ENCODE measurements around the gene NUP85. TPM values are rescaled to one million over a fixed set of nuclear protein-coding genes. Genes with fewer than 3 reads are reported as not detected.
"Not testable (repeated sequence)": the region's sequence is repeated elsewhere in the genome, so short reads cannot be mapped to it uniquely, and the experiment has no call there.

The NUP85 gene
- total RNA-seq, 2 experiments from 2014 or later: 141 to 151 TPM

DNA sequence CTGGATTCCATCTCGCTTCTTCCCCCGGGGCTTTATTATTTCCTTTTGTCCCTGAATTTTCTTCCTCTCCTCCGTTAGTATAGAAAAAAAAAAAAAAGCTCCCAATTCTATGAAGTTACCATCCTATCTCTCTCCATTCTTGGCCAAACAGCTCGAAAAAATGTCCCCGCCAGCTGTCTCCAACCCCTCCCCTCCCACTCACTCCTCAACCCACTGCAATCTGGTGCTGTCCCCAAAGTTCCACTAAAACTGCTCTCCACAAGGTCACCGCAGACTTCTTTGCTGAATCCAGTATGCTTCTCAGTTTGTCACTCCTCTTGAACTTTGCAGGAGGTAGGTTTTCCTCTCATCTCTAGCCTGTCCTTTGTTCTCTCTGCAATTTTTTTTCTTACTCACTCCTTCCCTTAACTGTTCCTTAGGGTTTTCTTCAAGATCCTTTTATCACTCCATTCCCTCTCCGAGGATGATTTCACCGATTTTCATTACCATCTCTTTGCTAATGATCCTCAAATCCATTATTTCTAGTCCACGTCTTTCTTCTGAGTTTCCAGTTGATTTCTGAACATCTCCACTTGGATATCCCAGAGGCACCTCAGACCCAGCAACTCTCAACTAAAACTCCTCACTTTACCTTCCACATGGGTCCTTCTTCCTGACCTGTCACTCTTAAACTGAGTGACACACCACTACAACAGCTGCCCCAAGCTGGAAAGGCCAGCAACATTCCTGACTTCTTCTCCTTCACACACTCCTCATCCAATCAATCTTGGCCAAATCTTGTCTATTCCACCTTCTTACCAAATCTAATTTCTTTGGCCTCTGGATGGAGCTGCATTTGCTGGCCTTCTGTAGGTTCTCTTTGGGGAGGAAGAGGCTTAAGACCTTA is 21.2 kb upstream of the NUP85 start:
- POLR2A ChIA-PET: interaction anchor here (0.6 to 2.1 kb wide), 5 partner anchors 30 to 160 kb away, joined by 3 to 7 read pairs (median 3); partner anchors contain the start of genes ARMC7 and JPT1
- CTCF ChIA-PET: interaction anchor here (0.6 to 2.6 kb wide), 10 partner anchors 8 to 569 kb away, joined by 3 to 11 read pairs (median 4); no protein-coding TSS in a partner anchor

DNA sequence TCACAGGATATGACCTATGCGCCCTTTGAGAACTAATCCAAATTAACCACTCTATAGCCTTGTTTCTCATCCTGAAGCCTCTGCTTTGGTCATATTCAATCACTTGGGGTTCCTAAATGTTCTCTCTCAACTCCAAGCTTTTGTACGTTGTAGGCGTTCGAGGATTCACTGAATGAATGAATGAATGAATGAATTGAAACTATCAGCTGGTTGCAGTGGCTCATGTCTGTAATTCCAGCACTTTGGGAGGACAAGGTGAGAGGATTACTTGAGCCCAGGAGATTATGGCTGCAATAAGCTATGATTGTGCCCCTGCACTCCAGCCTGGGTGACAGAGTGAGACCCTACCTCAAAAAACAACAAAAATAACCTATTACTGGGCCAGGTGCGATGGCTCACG is 16.9 kb upstream of the NUP85 start:
- POLR2A ChIA-PET: no interaction called here

DNA sequence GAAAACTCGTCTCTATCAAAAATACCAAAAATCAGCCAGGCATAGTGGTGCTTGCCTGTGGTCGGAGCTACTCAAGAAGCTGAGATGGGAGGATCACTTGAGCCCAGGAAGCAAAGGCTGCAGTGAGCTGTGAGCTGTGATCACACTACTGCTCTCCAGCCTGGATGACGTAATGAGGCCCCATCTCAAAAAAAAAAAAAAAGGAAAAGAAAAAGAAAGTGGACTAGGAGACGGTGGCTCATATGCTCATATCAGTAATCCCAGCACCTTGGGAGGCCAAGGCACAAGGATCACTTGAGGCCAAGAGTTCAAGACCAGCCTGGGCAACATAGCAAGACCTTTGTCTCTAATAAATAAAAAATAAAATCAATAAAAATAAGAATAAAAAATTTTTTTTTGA is 13.9 kb upstream of the NUP85 start:
- POLR2A ChIA-PET: no interaction called here

More for the DNA sequence above, 16.9 kb upstream of the NUP85 start:
- CTCF ChIA-PET: interaction anchor here (1.3 to 2.6 kb wide), 5 partner anchors 13 to 74 kb away, joined by 3 to 12 read pairs (median 8); partner anchors contain the start of gene JPT1

DNA sequence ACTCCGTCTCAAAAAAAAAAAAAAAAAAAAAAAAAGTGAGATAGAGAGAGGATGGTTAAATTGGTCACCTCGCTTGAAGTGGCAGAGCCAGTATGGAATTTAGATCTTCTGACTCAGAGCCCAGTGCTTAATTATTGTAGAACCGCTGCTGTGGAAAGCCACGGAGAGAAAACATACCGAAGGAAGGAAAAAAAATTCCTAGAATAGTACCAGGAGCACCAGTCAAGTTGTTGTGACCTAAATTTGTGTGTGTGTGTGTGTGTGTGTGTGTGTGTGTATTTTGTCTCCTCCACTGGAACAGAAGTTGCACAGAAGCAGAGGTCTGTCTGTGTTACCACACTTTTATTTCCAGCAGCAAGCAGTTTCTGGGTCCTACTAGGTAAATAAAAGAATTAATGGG is 10.6 kb upstream of the NUP85 start:
- ChIA-PET CTCF (no interaction called here), POLR2A (no interaction called here)

More for the DNA sequence above, 13.9 kb upstream of the NUP85 start:
- CTCF ChIA-PET: interaction anchor here (0.6 to 1.6 kb wide), 5 partner anchors 9 to 11 kb away, joined by 4 to 6 read pairs (median 4); partner anchors contain the start of gene SUMO2

DNA sequence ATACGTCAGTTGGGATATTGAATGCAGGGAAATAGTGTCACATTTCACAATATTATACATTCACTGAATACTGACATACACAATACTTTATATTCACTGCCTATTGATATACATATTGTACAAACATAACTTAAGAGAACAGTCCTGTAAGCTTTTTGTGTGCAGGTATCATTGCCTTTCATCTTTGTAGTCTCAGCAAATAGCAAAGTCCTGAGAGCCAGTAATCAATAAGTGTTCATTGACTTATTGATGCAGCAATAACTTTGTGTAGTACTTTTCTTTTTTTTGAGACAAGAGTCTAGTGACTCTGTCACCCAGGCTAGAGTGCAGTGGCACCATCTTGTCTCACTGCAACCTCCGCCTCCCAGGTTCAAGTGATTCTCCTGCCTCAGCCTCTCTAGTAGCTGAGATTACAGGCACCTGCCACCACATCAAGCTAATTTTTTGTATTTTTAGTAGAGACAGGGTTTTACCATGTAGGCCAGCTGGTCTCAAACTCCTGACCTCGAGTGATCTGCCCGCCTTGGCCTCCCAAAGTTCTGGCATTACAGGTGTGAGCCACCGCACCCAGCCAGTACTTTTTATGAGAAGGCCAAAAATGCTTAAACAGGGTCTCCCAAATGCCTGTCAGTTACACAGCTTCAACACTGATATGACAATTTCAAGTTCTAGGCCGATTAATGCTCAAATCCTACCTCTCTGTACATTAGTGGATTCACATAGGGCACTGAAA is 5.4 kb upstream of the NUP85 start:
- ChIA-PET CTCF (interaction anchor here (0.9 to 3.9 kb wide), 8 partner anchors 8 to 238 kb away, joined by 3 to 44 read pairs (median 7); partner anchors contain the start of genes JPT1 and SUMO2), POLR2A (no interaction called here)

- POLR2A ChIA-PET: interaction anchor here (0.5 to 1.0 kb wide), 5 partner anchors 9 to 319 kb away, joined by 3 to 8 read pairs (median 3); partner anchors contain the start of genes LLGL2 and SUMO2
Observed at GRCh38 chr17:75205793-75206163, 299 bp downstream of the NUP85 start.

DNA sequence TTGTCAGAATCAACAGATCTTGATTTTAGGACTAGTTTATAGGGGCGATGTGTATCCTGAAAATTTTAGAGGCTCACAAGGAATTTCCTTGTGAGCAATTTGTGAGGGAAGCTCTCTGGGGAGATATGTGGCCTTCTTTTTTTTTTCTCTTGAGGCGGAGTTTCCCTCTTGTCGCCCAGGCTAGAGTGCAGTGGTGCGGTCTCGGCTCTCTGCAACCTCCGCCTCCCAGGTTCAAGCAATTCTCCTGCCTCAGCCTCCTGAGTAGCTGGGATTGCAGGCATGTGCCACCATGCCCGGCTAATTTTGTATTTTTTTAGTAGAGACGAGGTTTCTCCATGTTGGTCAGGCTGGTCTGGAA is 1.6 kb downstream of the NUP85 start:
- POLR2A ChIA-PET: not testable (repeated sequence)
- CTCF ChIA-PET: interaction anchor here (0.7 to 2.1 kb wide), 4 partner anchors 31 to 206 kb away, joined by 3 to 9 read pairs (median 4); partner anchors contain the start of gene MRPS7

More at GRCh38 chr17:75205793-75206163, 299 bp downstream of the NUP85 start:
- CTCF ChIA-PET: interaction anchor here (0.9 to 2.1 kb wide), 7 partner anchors 16 to 207 kb away, joined by 3 to 9 read pairs (median 3); partner anchors contain the start of genes JPT1 and NT5C

DNA sequence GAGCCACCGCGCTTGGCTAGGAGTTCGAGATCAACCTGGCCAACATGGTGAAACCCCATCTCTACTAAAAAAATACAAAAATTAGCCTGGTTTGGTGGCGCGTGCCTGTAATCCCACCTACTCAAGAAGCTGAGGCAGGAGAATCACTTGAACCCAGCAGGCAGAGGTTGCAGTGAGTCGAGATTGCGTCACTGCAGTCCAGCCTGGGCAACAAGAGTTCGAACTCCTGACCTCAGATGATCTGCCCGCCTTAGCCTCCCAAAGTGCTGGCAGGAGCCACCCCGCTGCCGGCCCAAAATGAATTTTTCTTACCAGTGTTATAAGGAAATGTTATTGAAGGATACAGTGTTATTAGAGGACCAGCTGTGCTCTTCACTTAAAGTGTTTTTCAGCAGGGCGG is 2.3 kb downstream of the NUP85 start:
- ChIA-PET CTCF (interaction anchor here (0.8 to 1.0 kb wide), 2 partner anchors 32 to 54 kb away, joined by 3 read pairs; partner anchors contain the start of gene MRPS7), POLR2A (no interaction called here)

- CTCF ChIA-PET: interaction anchor here (0.8 to 1.0 kb wide), 2 partner anchors 33 to 54 kb away, joined by 3 read pairs; partner anchors contain the start of gene MRPS7
Observed at GRCh38 chr17:75208161-75208560, 2.7 kb downstream of the NUP85 start.

GRCh38 chr17:75209061-75209460 is 3.6 kb downstream of the NUP85 start:
- CTCF ChIA-PET: interaction anchor here (0.7 to 1.3 kb wide), 4 partner anchors 79 to 95 kb away, joined by 3 to 6 read pairs (median 4); no protein-coding TSS in a partner anchor
- POLR2A ChIA-PET: no interaction called here

More at GRCh38 chr17:75208161-75208560, 2.7 kb downstream of the NUP85 start:
- POLR2A ChIA-PET: no interaction called here

DNA sequence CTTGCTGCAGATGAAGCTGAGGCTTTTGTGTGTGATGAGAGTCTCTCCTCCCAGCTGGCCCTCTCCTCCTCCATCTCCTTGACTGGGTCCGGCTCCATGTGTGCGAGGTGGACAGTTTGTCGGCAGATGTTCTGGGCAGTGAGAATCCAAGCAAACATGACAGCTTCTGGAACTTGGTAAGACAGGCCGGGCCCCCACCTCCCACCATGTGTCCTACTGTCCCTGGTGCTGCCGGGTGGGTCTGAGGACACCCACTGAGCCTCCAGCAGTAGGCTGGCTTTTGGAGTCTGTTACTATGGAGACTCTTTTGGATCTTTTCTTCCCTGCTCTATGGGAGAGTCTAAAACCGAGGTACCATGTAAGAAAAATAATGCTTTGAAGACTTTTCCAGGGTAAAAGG is 12.7 kb downstream of the NUP85 start:
- ChIA-PET CTCF (interaction anchor here (0.6 kb wide), 2 partner anchors 12 to 68 kb away, joined by 3 read pairs; no protein-coding TSS in a partner anchor), POLR2A (interaction anchor here (0.8 kb wide), 1 partner anchor 12 kb away, joined by 3 read pairs; no protein-coding TSS in a partner anchor)

GRCh38 chr17:75219815-75220214 is 14.3 kb downstream of the NUP85 start:
- ChIA-PET CTCF (no interaction called here), POLR2A (no interaction called here)

- ChIA-PET CTCF (interaction anchor here (0.6 to 1.0 kb wide), 2 partner anchors 45 to 444 kb away, joined by 3 to 5 read pairs; no protein-coding TSS in a partner anchor), POLR2A (no interaction called here)
Observed at GRCh38 chr17:75225016-75225415, 19.5 kb downstream of the NUP85 start.

- CTCF ChIA-PET: interaction anchor here (3.8 kb wide), 1 partner anchor 12 kb away, joined by 21 read pairs; no protein-coding TSS in a partner anchor
- POLR2A ChIA-PET: no interaction called here
Observed at GRCh38 chr17:75227729-75228128, 22.2 kb downstream of the NUP85 start.

GRCh38 chr17:75228305-75228704 is 22.8 kb downstream of the NUP85 start:
- CTCF ChIA-PET: interaction anchor here (3.8 kb wide), 1 partner anchor 11 kb away, joined by 21 read pairs; no protein-coding TSS in a partner anchor
- POLR2A ChIA-PET: no interaction called here

DNA sequence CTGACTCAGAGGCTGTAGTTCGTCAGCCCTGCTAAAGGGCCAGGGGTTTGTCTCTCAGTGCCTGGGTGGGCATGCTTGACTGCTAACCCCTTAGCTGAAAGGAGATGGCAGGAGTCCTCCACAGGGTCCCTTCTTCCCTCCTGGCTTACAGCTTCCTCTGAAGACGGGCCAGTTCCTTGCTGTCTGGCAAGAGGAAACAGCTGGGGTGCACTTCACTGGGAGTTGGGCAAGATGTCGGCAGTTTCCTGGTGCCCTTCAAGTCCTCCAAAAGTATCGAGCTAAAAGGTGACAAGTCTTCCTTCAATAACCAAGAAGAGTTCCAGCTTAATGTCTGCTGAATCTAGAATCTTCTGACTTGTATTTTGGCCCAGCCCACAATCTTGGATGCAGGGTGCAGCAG is 23.4 kb downstream of the NUP85 start:
- CTCF ChIA-PET: interaction anchor here (3.8 kb wide), 1 partner anchor 11 kb away, joined by 21 read pairs; no protein-coding TSS in a partner anchor
- POLR2A ChIA-PET: no interaction called here

DNA sequence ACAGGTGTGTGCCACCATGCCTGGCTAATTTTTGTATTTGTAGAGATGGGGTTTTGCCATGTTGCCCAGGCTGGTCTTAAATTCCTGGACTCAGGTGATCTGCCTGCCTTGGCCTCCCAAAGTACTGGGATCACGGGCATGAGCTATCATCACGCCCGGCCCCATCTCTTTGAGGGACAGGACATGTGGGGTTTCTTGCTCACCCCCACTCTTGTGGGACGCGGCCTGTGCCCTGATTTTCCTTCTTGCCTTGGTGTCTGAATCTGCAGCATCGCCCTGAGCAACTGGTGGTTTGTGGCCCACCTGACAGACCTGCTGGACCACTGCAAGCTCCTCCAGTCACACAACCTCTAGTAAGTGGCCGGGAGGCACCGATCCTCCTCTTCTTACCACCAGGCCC is 25.6 kb downstream of the NUP85 start:
- ChIA-PET CTCF (interaction anchor here (0.8 to 3.8 kb wide), 4 partner anchors 8 to 117 kb away, joined by 3 to 21 read pairs (median 5); partner anchors contain the start of gene MIF4GD), POLR2A (interaction anchor here (1.1 to 1.2 kb wide), 2 partner anchors 19 to 102 kb away, joined by 3 to 4 read pairs; no protein-coding TSS in a partner anchor)

GRCh38 chr17:75231741-75232464 is 26.4 kb downstream of the NUP85 start:
- ChIA-PET CTCF (interaction anchor here (0.8 to 2.1 kb wide), 2 partner anchors 39 to 118 kb away, joined by 3 to 5 read pairs; partner anchors contain the start of gene MIF4GD), POLR2A (interaction anchor here (1.2 kb wide), 1 partner anchor 103 kb away, joined by 4 read pairs; no protein-coding TSS in a partner anchor)
